ENCODE results near the gene BLM.

BLM gene

GRCh38 chr15:90691982-90692773 lies 25.0 kb upstream of the BLM start:
- DNase-seq (ENCODE audit: low read depth): no peak

- no peak for DNase-seq (ENCODE audit: low read depth)
Measured at GRCh38 chr15:90694987-90695386, 22.2 kb upstream of the BLM start.

GRCh38 chr15:90697175-90697574 lies 20.0 kb upstream of the BLM start:
- DNase-seq (ENCODE audit: low read depth): no peak

GRCh38 chr15:90698629-90699028 lies 18.5 kb upstream of the BLM start:
- DNase-seq (ENCODE audit: low read depth): no peak

- DNase-seq (ENCODE audit: low read depth): no peak
Measured at GRCh38 chr15:90701048-90701447, 16.1 kb upstream of the BLM start.

- DNase-seq (ENCODE audit: low read depth): no peak
Measured at GRCh38 chr15:90701880-90702630, 15.1 kb upstream of the BLM start.

GRCh38 chr15:90703455-90703854 lies 13.7 kb upstream of the BLM start:
- no peak for DNase-seq (ENCODE audit: low read depth)

GRCh38 chr15:90705212-90705611 lies 11.9 kb upstream of the BLM start:
- DNase-seq (ENCODE audit: low read depth): no peak

- no peak for DNase-seq (ENCODE audit: low read depth)
Measured at GRCh38 chr15:90706394-90707327, 10.5 kb upstream of the BLM start.

GRCh38 chr15:90707489-90707888 lies 9.7 kb upstream of the BLM start:
- no peak for DNase-seq (ENCODE audit: low read depth)

GRCh38 chr15:90708516-90708915 lies 8.6 kb upstream of the BLM start:
- no peak for DNase-seq (ENCODE audit: low read depth)

- DNase-seq (ENCODE audit: low read depth): no peak
Measured at GRCh38 chr15:90709278-90709677, 7.9 kb upstream of the BLM start.

- no peak for DNase-seq (ENCODE audit: low read depth)
Measured at GRCh38 chr15:90710436-90711027, 6.6 kb upstream of the BLM start.

GRCh38 chr15:90711418-90711824 lies 5.7 kb upstream of the BLM start:
- no peak for DNase-seq (ENCODE audit: low read depth)

GRCh38 chr15:90711842-90712241 lies 5.3 kb upstream of the BLM start:
- DNase-seq (ENCODE audit: low read depth): no peak

- DNase-seq (ENCODE audit: low read depth): no peak
Measured at GRCh38 chr15:90713081-90713480, 4.1 kb upstream of the BLM start.

GRCh38 chr15:90716317-90716975 lies 700 bp upstream of the BLM start:
- DNase-seq (ENCODE audit: low read depth): no peak

GRCh38 chr15:90718232-90718631 lies 1.1 kb downstream of the BLM start:
- DNase-seq (ENCODE audit: low read depth): no peak

GRCh38 chr15:90720131-90720530 lies 3.0 kb downstream of the BLM start:
- DNase-seq (ENCODE audit: low read depth): no peak

GRCh38 chr15:90729261-90729660 lies 12.1 kb downstream of the BLM start:
- no peak for DNase-seq (ENCODE audit: low read depth)

GRCh38 chr15:90730290-90730689 lies 13.1 kb downstream of the BLM start:
- DNase-seq (ENCODE audit: low read depth): no peak

GRCh38 chr15:90735923-90736322 lies 18.8 kb downstream of the BLM start:
- DNase-seq (ENCODE audit: low read depth): no peak

Data from stimulated activated CD4-positive, alpha-beta T cell treated with anti-CD3 and anti-CD28 coated beads, Interleukin-2, amount 100 ng/mL, for 4 hours (primary cell).